Activated CD4-positive, CD25-positive, alpha-beta regulatory T cell treated with anti-CD3 and anti-CD28 coated beads, Interleukin-2, amount 50 U/mL, for 16 hours (primary cell): ENCODE results near the gene TAF6L.
A peak's percentile ranks its signal among the peaks of the same experiment; 100 is the strongest.
"Not testable (repeated sequence)": the region's sequence is repeated elsewhere in the genome, so short reads cannot be mapped to it uniquely, and the experiment has no call there.

Experiments used
- DNase-seq: peaks from one replicate; pipeline ENCODE4 v3.0.0-alpha.2; 2020; ENCODE audit warnings: low read depth, low spot score

The TAF6L gene, protein sequence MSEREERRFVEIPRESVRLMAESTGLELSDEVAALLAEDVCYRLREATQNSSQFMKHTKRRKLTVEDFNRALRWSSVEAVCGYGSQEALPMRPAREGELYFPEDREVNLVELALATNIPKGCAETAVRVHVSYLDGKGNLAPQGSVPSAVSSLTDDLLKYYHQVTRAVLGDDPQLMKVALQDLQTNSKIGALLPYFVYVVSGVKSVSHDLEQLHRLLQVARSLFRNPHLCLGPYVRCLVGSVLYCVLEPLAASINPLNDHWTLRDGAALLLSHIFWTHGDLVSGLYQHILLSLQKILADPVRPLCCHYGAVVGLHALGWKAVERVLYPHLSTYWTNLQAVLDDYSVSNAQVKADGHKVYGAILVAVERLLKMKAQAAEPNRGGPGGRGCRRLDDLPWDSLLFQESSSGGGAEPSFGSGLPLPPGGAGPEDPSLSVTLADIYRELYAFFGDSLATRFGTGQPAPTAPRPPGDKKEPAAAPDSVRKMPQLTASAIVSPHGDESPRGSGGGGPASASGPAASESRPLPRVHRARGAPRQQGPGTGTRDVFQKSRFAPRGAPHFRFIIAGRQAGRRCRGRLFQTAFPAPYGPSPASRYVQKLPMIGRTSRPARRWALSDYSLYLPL

DNA sequence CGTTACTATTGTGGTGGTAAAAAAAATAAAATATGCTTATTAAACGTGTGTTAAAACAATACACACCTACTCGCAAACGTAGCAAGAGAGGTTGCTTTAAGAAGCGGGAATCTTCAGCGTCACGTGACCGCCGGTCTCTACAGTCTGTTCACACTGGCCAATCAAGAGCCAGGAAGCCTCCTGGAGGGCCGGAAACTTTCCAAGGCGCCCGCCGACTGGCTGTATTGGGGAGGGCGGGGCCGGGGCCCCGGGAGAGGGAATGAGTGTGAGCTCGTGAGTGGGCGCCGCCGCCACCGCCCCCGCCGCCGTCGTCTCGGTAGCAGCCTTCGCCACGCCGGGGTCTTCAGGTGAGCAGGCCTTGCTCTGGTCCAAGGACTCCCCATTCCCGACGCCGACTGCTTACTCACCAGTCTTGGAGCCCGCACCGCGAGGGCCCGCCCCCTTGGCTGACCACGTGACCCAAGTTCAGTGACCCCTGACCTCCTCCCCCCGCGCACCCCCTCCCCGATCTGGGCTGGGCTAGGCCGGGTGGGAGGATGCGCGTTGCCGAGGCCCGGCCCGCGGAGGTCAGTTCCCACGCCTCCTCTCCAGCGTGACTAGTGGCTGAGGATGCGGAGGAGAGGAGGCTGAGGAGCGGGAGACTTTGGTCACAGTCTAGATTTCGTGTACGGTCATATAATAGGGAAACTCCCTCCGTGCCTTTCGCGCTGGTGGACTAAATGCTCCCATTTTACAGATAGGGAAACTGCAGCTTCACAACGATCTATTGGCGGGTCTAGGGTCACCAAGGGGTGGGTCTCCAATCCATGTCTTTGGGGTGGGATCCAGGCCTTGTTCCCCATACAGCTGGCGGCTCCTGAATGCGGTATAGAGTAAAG lies at the start of gene TAF6L:
TAF6L (plus strand) TSS at position 253 of the 878 bp plus-strand sequence. CDS start 4,388 bp downstream, outside the sequence.
- peak; percentile 79 for DNase-seq

- DNase-seq: no peak
Observed at GRCh38 chr11:62721994-62722393, 49.2 kb upstream of the TAF6L start.

GRCh38 chr11:62724171-62724570 lies 47.0 kb upstream of the TAF6L start:
- no peak for DNase-seq

- DNase-seq: no peak
Observed at GRCh38 chr11:62725646-62726045, 45.5 kb upstream of the TAF6L start.

- DNase-seq: no peak
Observed at GRCh38 chr11:62726156-62726914, 44.9 kb upstream of the TAF6L start.

DNA sequence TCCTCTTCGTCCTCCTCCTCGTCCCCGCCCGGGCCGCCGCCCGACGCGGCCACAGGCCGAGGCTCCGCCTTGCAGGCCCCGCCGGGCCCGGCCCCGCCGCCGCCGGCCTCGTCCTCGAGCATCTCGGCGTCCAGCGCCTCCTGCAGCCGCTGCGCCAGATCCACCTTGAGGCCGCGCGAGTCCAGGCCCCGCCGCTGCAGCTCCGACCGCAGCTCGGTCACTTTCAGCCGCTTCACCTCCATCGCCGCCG lies 44.4 kb upstream of the TAF6L start:
- DNase-seq: no peak

DNA sequence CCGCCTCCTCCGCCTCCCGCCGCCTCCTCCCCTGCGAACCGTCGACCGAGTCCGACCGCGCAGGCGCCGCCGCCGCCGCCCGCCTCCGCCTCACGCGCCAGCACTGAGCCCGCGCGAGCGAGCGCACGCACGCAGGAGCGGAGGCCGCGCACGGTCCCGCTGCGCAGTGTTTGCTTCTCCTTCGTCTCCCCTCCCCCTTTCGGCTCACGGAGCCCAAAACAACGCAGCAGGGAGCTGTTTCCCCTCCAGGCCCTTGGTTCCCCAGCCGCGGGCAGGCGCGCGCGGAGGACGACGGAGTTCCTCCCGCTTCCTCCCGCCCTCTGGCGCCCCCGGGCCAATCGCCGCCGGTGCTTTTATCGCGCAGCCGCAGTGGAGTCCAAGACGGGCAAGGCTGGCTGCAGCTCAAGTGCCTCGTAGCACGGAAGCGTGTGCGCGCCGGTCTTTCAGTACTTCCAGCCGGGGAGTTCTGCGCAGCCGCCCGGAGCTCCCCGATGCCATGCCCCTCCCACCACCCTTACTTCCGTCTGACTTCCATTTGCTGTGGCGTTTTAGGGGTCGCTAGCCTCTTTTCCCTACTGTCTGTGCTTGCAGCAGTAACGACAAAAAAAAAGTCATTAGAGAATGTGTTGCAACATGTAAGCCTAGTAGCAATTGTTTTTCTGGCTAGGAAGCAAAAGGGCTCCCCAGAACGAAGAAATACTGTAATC lies 43.9 kb upstream of the TAF6L start, which contains the start of gene HNRNPUL2:
HNRNPUL2 (minus strand) TSS at position 293 of the 707 bp plus-strand sequence. CDS start 301 bp downstream, outside the sequence.
- peak; percentile 99 for DNase-seq

DNA sequence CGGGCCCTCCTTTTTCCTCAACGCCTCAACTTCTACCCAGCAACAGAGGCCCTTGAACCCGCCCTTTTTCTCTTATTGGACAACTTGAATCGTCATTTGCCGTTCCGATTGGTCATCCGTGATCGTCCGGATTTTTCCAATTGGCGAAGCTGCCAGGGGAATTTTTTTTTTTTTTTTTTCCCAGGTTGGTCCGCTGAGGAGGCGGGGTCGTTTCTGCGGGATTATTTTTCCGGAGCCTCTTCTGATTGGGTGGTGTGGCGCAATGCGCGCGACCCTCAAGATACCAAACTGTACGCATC lies 43.4 kb upstream of the TAF6L start:
- DNase-seq: peak; percentile 76

DNA sequence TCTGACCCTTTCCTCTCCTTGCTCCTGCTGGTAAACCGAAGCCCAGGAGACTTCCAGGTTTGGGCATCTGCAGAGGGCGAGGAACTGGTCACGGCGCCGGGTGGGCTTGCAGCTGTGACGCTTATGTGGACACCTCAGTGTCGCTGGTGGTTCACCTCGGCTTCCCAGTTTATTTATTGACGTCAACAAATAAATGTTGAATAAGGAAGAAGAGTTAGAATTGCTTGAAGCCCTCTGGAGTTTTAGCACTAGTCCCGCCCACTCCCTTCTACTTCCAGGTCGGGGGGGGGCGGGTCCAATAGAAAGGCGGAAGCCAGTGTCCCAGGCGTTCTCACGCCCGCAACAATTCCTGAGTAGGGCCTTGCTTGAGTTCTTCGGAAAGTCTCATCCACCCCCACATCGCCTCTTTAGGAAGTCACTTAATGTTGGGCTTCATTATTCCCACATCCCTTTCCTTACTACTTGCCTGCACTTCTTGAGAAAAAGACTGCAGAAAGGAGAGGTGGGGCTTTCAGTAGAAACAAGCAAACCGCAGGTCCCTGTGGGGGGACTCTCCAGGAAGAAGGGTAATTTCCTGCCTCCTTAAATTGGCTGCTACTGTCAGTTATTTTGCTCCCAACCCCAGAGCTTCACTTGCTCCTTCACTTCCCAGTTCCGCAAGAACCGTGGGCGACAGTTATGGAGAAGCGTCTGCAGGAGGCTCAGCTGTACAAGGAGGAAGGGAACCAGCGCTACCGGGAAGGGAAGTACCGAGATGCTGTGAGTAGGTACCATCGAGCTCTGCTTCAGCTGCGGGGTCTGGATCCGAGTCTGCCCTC lies 42.8 kb upstream of the TAF6L start, which contains the start of gene TTC9C:
TTC9C (plus strand) TSS at position 316 of the 818 bp plus-strand sequence; CDS start at position 679, 363 bp downstream.
- peak; percentile 77 for DNase-seq

DNA sequence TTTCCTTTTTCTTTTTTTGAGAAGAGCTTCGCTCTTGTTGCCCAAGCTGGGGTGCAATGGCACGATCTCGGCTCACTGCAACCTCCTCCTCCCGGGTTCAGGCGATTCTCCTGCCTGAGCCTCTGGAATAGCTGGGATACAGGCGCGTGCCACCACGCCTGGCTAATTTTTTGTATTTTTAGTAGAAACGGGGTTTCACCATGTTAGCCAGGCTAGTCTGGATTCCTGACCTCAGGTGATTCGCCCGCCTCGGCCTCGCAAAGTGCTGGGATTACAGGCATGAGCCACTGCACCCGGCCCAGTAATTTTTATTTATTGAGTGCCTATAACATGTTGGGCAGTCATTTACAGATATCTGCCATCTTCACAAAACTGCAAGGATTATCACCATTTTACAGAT lies 41.1 kb upstream of the TAF6L start:
- DNase-seq: not testable (repeated sequence)

DNA sequence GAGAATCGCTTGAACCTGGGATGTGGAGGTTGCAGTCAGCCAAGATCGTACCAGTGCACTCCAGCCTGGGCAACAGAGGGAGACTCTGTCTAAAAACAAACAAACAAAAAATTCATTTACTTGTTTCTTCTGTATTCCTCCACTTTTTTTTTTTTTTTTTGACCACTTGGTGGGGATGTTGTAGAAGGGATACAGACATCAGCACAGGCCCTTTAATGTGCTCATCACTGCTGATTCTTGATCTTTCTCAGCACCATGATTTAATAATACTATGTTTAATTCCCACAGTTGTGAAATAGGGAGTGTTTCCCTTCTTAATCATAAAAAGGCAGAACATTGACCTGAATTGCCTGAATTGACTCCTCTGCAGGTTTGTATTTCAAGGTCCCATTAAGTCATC lies 38.4 kb upstream of the TAF6L start:
- DNase-seq: no peak

DNA sequence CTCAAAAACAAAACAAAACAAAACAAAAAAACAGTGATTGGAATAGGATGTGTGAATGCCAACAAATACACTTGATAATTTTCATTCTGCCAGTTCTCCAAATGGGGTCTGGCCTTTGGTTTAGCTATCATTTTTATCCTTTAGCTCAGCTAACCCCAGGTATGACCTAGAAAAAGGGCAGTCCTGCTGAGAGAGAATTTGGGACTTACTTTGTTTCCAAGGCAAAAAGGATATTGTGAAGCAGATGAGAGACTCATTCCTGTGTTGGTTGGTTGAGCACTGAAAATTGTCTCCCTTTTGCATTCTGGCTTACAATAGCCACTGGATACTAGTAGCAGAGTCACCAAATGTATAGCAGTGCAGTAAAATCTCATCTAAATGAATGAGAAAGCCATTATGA lies 34.0 kb upstream of the TAF6L start:
- no peak for DNase-seq

GRCh38 chr11:62747475-62748160 lies 23.6 kb upstream of the TAF6L start:
- no peak for DNase-seq

GRCh38 chr11:62749931-62750330 lies 21.3 kb upstream of the TAF6L start:
- not testable (repeated sequence) for DNase-seq

DNA sequence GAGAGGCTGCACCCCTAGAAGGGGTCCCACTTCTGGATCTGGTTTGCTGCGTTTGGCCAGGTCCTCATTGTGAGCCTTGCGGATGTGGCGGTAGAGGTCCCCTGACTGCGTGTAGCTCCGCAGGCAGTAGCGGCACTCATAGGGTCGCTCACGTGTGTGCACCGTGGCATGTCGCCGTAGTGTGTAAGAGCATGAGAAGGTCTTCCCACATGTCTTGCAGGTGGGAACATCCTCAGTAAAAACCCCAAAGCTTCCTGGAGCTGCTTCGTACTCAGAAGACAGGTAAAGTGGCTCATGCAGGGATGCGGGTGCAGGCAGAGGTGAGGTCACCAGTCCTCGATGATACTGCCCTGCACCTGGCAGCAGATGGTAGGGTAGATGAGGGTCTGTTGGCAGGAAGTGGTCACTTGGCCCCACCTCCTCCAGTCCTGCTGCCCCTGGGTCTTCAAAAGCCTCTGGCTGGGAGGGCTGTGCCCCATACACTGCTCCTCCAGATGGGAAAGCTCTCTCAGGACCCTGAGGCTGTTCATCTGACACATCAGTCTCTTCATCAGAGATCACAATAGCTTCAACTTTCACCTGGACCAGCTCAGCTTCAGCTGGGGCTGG lies 18.9 kb upstream of the TAF6L start:
- no peak for DNase-seq

DNA sequence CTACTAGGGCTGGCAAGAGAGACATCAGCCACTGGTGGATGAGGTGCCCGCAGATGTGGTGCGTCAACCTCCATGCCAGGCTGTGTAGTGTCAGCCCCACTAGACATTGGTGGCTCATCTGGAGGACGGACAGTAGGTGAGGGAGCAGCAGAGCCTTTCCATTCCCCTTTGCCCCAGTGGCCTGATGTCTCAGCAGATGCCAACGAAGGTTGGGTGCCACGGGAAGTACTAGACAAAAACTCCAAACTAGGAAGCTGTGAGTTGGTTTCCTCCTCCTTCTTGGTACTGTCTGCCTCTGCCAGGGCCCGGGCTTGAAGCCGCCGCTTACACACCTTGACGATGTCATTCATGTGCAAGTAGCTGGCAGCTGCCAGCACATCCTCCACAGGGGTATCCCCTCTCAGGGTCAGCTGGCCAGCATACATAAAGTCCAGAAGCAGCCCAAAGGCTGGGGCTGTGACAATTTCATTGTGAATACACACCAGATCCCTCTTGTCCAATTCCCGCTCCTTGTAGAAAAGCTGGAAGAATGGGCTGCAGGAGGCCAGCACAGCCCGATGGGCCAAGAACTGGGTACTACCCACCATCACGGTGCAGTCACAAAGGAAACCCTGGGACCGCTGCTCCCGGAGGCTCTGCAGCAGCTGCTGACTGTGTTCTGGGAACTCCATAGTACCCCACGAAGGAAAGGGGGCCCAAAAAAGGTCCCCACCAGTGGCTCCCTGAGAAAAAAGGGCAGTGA lies 18.0 kb upstream of the TAF6L start:
- no peak for DNase-seq

DNA sequence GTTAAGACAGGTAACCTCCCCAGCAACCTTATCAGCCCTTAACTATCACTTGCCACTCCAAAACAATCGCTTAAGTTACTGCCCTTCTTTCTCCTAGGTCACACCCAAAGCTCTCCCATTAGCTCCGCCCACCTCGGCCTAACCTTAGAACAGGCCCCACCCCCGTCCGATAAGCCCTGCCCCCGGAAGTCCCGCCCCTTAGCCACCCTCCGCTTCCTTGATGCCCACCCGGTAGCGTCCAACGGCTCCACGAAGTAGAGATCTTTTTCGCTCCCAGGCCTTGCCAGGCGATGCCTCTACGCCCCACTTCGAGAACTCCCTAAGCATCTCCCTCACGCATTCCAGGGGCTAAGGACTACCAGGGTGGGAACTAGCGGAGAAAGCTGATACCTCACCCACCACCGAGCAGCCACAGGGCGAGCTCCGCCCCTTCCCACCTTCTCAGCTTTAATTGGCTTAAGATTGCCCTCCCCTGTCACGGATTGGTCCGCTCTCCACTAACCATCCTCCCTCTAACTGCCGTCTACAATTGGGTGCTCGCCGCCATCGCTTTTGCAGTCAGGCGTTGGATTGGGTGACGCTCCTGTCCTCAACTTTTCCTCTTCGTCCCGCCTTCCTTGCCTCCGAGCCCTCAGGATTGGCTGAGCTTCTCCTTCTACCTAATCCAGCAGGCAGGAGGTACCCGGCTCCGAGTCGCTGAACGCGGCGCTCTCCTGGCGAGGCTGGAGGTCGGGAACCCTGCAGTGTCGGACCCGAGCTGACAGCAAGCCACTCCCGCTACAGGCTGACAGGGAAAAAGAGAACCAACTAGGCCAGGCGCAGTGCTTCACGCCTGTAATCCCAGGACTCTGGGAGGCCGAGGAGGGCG lies 17.2 kb upstream of the TAF6L start, which contains the start of gene ZBTB3:
ZBTB3 (minus strand) TSS at position 425 of the 868 bp plus-strand sequence. CDS start 496 bp downstream, outside the sequence.
- peak; percentile 91 for DNase-seq
